ENCODE measurements around the gene SEZ6.
A peak's percentile ranks its signal among the peaks of the same experiment; 100 is the strongest.

The SEZ6 gene

GRCh38 chr17:28926366-28926765 lies 79.5 kb downstream of the SEZ6 start:
- no peak for DNase-seq

- DNase-seq = no peak
Measured at GRCh38 chr17:28925912-28926365, 79.9 kb downstream of the SEZ6 start.

- no peak for DNase-seq
Measured at GRCh38 chr17:28920201-28920600, 85.6 kb downstream of the SEZ6 start.

- no peak for DNase-seq
Measured at GRCh38 chr17:28918295-28918694, 87.5 kb downstream of the SEZ6 start.

- DNase-seq = no peak
Measured at GRCh38 chr17:28917465-28917864, 88.4 kb downstream of the SEZ6 start.

- DNase-seq = no peak
Measured at GRCh38 chr17:28917029-28917428, 88.8 kb downstream of the SEZ6 start.

- DNase-seq = no peak
Measured at GRCh38 chr17:28916302-28916934, 89.4 kb downstream of the SEZ6 start.

GRCh38 chr17:28912938-28913333 lies 92.9 kb downstream of the SEZ6 start:
- no peak for DNase-seq

GRCh38 chr17:28912281-28912937 lies 93.4 kb downstream of the SEZ6 start:
- no peak for DNase-seq

GRCh38 chr17:28911411-28912045 lies 94.3 kb downstream of the SEZ6 start:
- DNase-seq = no peak

GRCh38 chr17:28910534-28910933 lies 95.3 kb downstream of the SEZ6 start:
- DNase-seq = no peak

- DNase-seq = peak; percentile 57
Measured at GRCh38 chr17:28908640-28909167, 97.1 kb downstream of the SEZ6 start.

- DNase-seq = no peak
Measured at GRCh38 chr17:28907709-28908475, 97.9 kb downstream of the SEZ6 start.

GRCh38 chr17:28906706-28907438 lies 99.0 kb downstream of the SEZ6 start:
- no peak for DNase-seq

- no peak for DNase-seq
Measured at GRCh38 chr17:28906276-28906675, 99.6 kb downstream of the SEZ6 start.

Data from amniotic stem cell (primary cell).